ENCODE results near the gene GAST. TPM values are rescaled to one million over a fixed set of nuclear protein-coding genes. Genes with fewer than 3 reads are reported as not detected.

Gene GAST
- total and polyA plus RNA-seq, 2 of the 13 experiments (the other 11 are each of a cell fraction or from before 2014, with no cell fraction given), result 0.32 to 0.42 TPM

- no peak for TF ChIP-seq E2F1 (CRISPR knock-in tag; IDR thresholded peaks at IDR 0.05)
- TF ChIP-seq ZNF20 (CRISPR knock-in tag; IDR thresholded peaks at IDR 0.05), result no peak
- TF ChIP-seq ZNF224 (CRISPR knock-in tag; IDR thresholded peaks at IDR 0.05), result no peak
- no peak for TF ChIP-seq GATA4 (IDR thresholded peaks at IDR 0.05; ENCODE audit: borderline replicate concordance, low read depth)
- no peak for TF ChIP-seq CCAR2 (optimal IDR thresholded peaks at IDR 0.05; ENCODE audit: low read depth, low read length)
- no peak for TF ChIP-seq PAWR (CRISPR knock-in tag; IDR thresholded peaks at IDR 0.05; ENCODE audit: borderline replicate concordance)
- TF ChIP-seq NFRKB (IDR thresholded peaks at IDR 0.05), result no peak
- no peak for TF ChIP-seq ZC3H13 (CRISPR knock-in tag; IDR thresholded peaks at IDR 0.05)
- TF ChIP-seq ZBTB7B (CRISPR knock-in tag; IDR thresholded peaks at IDR 0.05), result peak; percentile 87
- TF ChIP-seq SPEN (CRISPR knock-in tag; IDR thresholded peaks at IDR 0.05; ENCODE audit: low read depth), result peak; percentile 80; the same call in 1 of the 2 replicates
- peak; percentile 45; the same call in 1 of the 2 replicates for TF ChIP-seq BCL6 (CRISPR knock-in tag; IDR thresholded peaks at IDR 0.05)
- TF ChIP-seq, protein P1, sequence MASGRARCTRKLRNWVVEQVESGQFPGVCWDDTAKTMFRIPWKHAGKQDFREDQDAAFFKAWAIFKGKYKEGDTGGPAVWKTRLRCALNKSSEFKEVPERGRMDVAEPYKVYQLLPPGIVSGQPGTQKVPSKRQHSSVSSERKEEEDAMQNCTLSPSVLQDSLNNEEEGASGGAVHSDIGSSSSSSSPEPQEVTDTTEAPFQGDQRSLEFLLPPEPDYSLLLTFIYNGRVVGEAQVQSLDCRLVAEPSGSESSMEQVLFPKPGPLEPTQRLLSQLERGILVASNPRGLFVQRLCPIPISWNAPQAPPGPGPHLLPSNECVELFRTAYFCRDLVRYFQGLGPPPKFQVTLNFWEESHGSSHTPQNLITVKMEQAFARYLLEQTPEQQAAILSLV (CRISPR knock-in tag; IDR thresholded peaks at IDR 0.05; ENCODE audit: borderline replicate concordance), result peak; percentile 79; the same call in 1 of the 2 replicates
- TF ChIP-seq HHEX (CRISPR knock-in tag; IDR thresholded peaks at IDR 0.05), result no peak
- TF ChIP-seq SATB2 (CRISPR knock-in tag; IDR thresholded peaks at IDR 0.05), result no peak
- TF ChIP-seq, protein P2, sequence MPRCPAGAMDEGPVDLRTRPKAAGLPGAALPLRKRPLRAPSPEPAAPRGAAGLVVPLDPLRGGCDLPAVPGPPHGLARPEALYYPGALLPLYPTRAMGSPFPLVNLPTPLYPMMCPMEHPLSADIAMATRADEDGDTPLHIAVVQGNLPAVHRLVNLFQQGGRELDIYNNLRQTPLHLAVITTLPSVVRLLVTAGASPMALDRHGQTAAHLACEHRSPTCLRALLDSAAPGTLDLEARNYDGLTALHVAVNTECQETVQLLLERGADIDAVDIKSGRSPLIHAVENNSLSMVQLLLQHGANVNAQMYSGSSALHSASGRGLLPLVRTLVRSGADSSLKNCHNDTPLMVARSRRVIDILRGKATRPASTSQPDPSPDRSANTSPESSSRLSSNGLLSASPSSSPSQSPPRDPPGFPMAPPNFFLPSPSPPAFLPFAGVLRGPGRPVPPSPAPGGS (CRISPR knock-in tag; IDR thresholded peaks at IDR 0.05), result peak; percentile 79; the same call in 1 of the 2 replicates
- no peak for TF ChIP-seq CEBPB (IDR thresholded peaks at IDR 0.05; ENCODE audit: borderline replicate concordance, low read depth, low read length)
- no peak for TF ChIP-seq MBD4 (IDR thresholded peaks at IDR 0.05; ENCODE audit: borderline replicate concordance, low read length)
- no peak for TF ChIP-seq ZNF337 (CRISPR knock-in tag; IDR thresholded peaks at IDR 0.05; ENCODE audit: borderline replicate concordance, low read depth)
- no peak for TF ChIP-seq ARHGAP35 (CRISPR knock-in tag; IDR thresholded peaks at IDR 0.05; ENCODE audit: borderline replicate concordance)
- TF ChIP-seq, protein P3, sequence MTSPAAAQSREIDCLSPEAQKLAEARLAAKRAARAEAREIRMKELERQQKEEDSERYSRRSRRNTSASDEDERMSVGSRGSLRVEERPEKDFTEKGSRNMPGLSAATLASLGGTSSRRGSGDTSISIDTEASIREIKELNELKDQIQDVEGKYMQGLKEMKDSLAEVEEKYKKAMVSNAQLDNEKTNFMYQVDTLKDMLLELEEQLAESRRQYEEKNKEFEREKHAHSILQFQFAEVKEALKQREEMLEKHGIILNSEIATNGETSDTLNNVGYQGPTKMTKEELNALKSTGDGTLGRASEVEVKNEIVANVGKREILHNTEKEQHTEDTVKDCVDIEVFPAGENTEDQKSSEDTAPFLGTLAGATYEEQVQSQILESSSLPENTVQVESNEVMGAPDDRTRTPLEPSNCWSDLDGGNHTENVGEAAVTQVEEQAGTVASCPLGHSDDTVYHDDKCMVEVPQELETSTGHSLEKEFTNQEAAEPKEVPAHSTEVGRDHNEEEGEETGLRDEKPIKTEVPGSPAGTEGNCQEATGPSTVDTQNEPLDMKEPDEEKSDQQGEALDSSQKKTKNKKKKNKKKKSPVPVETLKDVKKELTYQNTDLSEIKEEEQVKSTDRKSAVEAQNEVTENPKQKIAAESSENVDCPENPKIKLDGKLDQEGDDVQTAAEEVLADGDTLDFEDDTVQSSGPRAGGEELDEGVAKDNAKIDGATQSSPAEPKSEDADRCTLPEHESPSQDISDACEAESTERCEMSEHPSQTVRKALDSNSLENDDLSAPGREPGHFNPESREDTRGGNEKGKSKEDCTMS (CRISPR knock-in tag; conservative IDR thresholded peaks at IDR 0.05), result no peak
- peak; percentile 82 for TF ChIP-seq IKZF4 (CRISPR knock-in tag; IDR thresholded peaks at IDR 0.05; ENCODE audit: borderline replicate concordance, low read depth, not compliant biosample characterization)
- TF ChIP-seq MIER3 (CRISPR knock-in tag; IDR thresholded peaks at IDR 0.05; ENCODE audit: borderline replicate concordance), result peak; percentile 62; the same call in 1 of the 2 replicates
- TF ChIP-seq KDM4B (CRISPR knock-in tag; IDR thresholded peaks at IDR 0.05), result no peak
- TF ChIP-seq TRIM24 (CRISPR knock-in tag; IDR thresholded peaks at IDR 0.05), result no peak
These were observed 46.4 kb upstream of the GAST start (continued) for GRCh38 chr17:41665566-41666236.

Data from HepG2 (cell line).